Right atrium auricular region (tissue), 2 donors: ENCODE data around the gene LY6G6D. TPM values are rescaled to one million over a fixed set of nuclear protein-coding genes. Genes with fewer than 3 reads are reported as not detected.

Source experiments
- DNase-seq: peaks from one replicate; pipeline ENCODE4 v3.0.0-alpha.2; 2019; ENCODE audit warnings: low spot score
- H3K27ac ChIP-seq, 2 donors: fragments of 200-600 bp; sonication (generic); 1 replicate in 1 of 2; 2 replicates in 1 of 2; pipeline ENCODE4 v1.5.1; 2016 to 2019
- H3K27me3 ChIP-seq, 2 donors: fragments of 200-600 bp; sonication (generic); one replicate each; pipeline versions ENCODE4 v1.5.1 to v1.6.0; 2017 to 2019
- H3K36me3 ChIP-seq: fragments of 200-600 bp; sonication (generic); one replicate; pipeline ENCODE4 v1.5.1; 2016
- H3K4me1 ChIP-seq, 2 donors: fragments of 200-600 bp; sonication (generic); one replicate each; pipeline versions ENCODE4 v1.5.1 to v1.6.0; 2017 to 2019
- H3K4me3 ChIP-seq, 2 donors: fragments of 200-600 bp; sonication (generic); 1 replicate in 1 of 2; 2 replicates in 1 of 2; pipeline ENCODE4 v1.5.1; 2017 to 2019; ENCODE audit warnings: mild to moderate bottlenecking in 1 of 2, moderate library complexity in 1 of 2
- H3K9me3 ChIP-seq, 2 donors: fragments of 200-600 bp; sonication (generic); one replicate each; pipeline ENCODE4 v1.5.1; 2019
- CTCF ChIP-seq, 2 donors: fragments of 200-600 bp; sonication (generic); IDR thresholded peaks; one replicate each; pipeline ENCODE4 v1.5.1; 2019; ENCODE audit warnings: antibody characterized with exemption in 2 of 2
- total RNA-seq, 2 donors: library from RNA; depleted of rRNA; stranded (reverse); fragments of >200 nt; gene quantifications; one replicate each; pipeline ENCODE4 v1.1.0, GENCODE V29; 2016

Gene LY6G6D
- total RNA-seq, 2 donors from 2014 or later: not detected

GRCh38 chr6:31733734-31734133 lies 18.6 kb downstream of the LY6G6D start:
- Histone ChIP-seq H3K4me1 (peaks cover 0 to 55% of the 10 kb centered on the region in 2 donors), H3K27ac (peak overlapping the region; percentile 93 to 96), H3K27me3 (no peaks in the 10 kb centered on the region), H3K36me3 (peaks cover 42% of the 10 kb centered on the region), H3K4me3 (no peak overlapping the region), H3K9me3 (no peaks in the 10 kb centered on the region)
- DNase-seq: no peak
- no peak for TF ChIP-seq CTCF (IDR thresholded peaks at IDR 0.05)

- peak overlapping the region; percentile 72 for H3K4me3 ChIP-seq
- DNase-seq: no peak
- TF ChIP-seq CTCF (IDR thresholded peaks at IDR 0.05): no peak
- H3K4me1 ChIP-seq: peaks cover 0 to 56% of the 10 kb centered on the region in 2 donors
- peak overlapping the region; percentile 93 to 96 for H3K27ac ChIP-seq
- no peaks in the 10 kb centered on the region for H3K9me3 ChIP-seq
- H3K27me3 ChIP-seq: no peaks in the 10 kb centered on the region
- H3K36me3 ChIP-seq: peaks cover 42% of the 10 kb centered on the region
These were observed 19.2 kb downstream of the LY6G6D start for GRCh38 chr6:31734247-31734820.

- DNase-seq: peak; percentile 75
- no peak for TF ChIP-seq CTCF (IDR thresholded peaks at IDR 0.05)
- H3K4me1 ChIP-seq: peaks cover 0 to 59% of the 10 kb centered on the region in 2 donors
These were observed 19.8 kb downstream of the LY6G6D start for GRCh38 chr6:31734821-31735406.

GRCh38 chr6:31736021-31736767 lies 21.0 kb downstream of the LY6G6D start, which contains the start of gene CLIC1:
CLIC1 (minus strand) TSS chr6:31736530; CDS start chr6:31736300, 230 bp downstream.
- no peak for TF ChIP-seq CTCF (IDR thresholded peaks at IDR 0.05)

More at GRCh38 chr6:31734821-31735406, 19.8 kb downstream of the LY6G6D start:
- Histone ChIP-seq H3K27me3 (no peaks in the 10 kb centered on the region), H3K36me3 (peaks cover 42% of the 10 kb centered on the region), H3K9me3 (no peaks in the 10 kb centered on the region), H3K4me3 (peak overlapping the region; percentile 72), H3K27ac (peak overlapping the region; percentile 93 to 96)

GRCh38 chr6:31736768-31737314 lies 21.7 kb downstream of the LY6G6D start:
- Histone ChIP-seq H3K9me3 (no peaks in the 10 kb centered on the region), H3K4me3 (peak overlapping the region; percentile 72), H3K36me3 (peaks cover 25% of the 10 kb centered on the region), H3K4me1 (peaks cover 0 to 57% of the 10 kb centered on the region in 2 donors), H3K27me3 (no peaks in the 10 kb centered on the region), H3K27ac (peak overlapping the region; percentile 93 to 96)
- no peak for TF ChIP-seq CTCF (IDR thresholded peaks at IDR 0.05)
- peak; percentile 60 for DNase-seq

More at GRCh38 chr6:31736021-31736767, 21.0 kb downstream of the LY6G6D start, which contains the start of gene CLIC1:
- H3K9me3 ChIP-seq: no peaks in the 10 kb centered on the region
- H3K36me3 ChIP-seq: peaks cover 32% of the 10 kb centered on the region
- H3K4me1 ChIP-seq: peaks cover 0 to 57% of the 10 kb centered on the region in 2 donors
- peak; percentile 94 for DNase-seq
- H3K4me3 ChIP-seq: peak within 1 kb of the TSS; percentile 72
- H3K27me3 ChIP-seq: no peaks in the 10 kb centered on the region
- H3K27ac ChIP-seq: peak within 1 kb of the TSS; percentile 93 to 96
